Activated T-helper 1 cell treated with anti-CD3 and anti-CD28 coated beads, Interleukin-12 subunit alpha, Interleukin-12 subunit beta, Interleukin-2, Interleukin-4 antibody, amounts not matched to agents 30 ng/mL and 10 ng/mL and 1 ng/mL, durations not matched to agents 14 hours and 24 hours and 36 hours (primary cell): ENCODE measurements around the gene ADAM29. TPM values are rescaled to one million over a fixed set of nuclear protein-coding genes. Genes with fewer than 3 reads are reported as not detected.

Experiments
- DNase-seq: peaks from one replicate; pipeline ENCODE4 v3.0.0; 2021; ENCODE audit warnings: low spot score
- H3K27ac Mint-ChIP-seq: one replicate; pipeline ENCODE4 v1.8.0; 2021; ENCODE audit warnings: mild to moderate bottlenecking, mixed read lengths
- H3K27me3 Mint-ChIP-seq: one replicate; pipeline ENCODE4 v1.8.0; 2022; ENCODE audit warnings: mild to moderate bottlenecking, moderate library complexity, mixed read lengths; ENCODE audit not compliant: insufficient read depth
- H3K36me3 Mint-ChIP-seq: one replicate; pipeline ENCODE4 v1.8.0; 2021; ENCODE audit warnings: low read depth, mixed read lengths
- H3K4me1 Mint-ChIP-seq: one replicate; pipeline ENCODE4 v1.8.0; 2021; ENCODE audit warnings: low read depth, mixed read lengths
- H3K4me3 Mint-ChIP-seq: one replicate; pipeline ENCODE4 v1.8.0; 2021; ENCODE audit warnings: mild to moderate bottlenecking, moderate library complexity, mixed read lengths
- H3K9me3 Mint-ChIP-seq: one replicate; pipeline ENCODE4 v1.8.0; 2021; ENCODE audit warnings: mixed read lengths
- intact Hi-C: fragments of 100-400 bp; cut with micrococcal nuclease; formaldehyde crosslinking; loops from one replicate; pipeline ENCODE4 v1.15.1; 2024
- total RNA-seq: library from RNA; stranded (reverse); gene quantifications from 2 replicates; pipeline ENCODE4 v1.2.3, GENCODE V29; 2022

The ADAM29 gene
- total RNA-seq, 1 donor from 2014 or later = not detected

DNA sequence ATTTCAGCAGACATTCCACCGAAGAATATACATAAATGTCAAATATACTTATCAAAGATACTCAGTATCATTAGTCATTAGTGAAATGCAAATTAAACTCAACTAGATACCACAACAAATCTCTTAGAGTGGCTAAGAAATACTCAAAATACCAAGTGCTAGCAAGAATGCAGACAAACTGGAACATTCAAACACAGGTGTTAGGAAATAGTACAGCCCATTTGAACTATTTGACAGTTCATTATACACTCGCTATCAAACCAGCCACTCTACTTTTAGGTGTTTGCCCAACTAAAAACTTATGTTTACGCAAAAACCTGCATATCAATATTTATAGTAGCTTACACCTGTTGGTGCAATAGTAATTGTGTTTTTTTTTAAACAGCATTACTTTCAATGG is 8.8 kb downstream of the ADAM29 start:
- intact Hi-C loops = no loop called here

DNA sequence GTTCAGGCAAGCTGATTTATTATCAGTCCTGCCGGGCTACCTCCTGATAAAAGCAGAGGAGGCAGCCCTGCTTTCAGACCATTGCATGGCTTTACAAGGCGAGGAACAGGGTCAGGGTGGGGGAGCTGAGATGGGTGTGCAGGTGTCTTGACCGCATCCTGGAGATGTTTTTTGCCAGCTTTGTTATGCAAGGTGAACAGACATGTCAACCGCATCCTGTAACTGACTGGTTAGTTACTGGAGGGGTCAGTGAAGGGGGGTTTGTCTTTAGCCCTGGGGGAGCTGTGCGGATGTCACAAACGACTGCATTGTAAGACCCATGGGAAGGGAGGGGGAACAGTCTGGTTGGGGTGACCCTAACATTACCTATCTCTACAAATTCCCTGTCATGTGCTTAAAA is 10.0 kb downstream of the ADAM29 start:
- no peaks in the 10 kb centered on the region for H3K36me3 Mint-ChIP-seq
- no peak for DNase-seq
- no peaks in the 10 kb centered on the region for H3K9me3 Mint-ChIP-seq
- no peaks in the 10 kb centered on the region for H3K27me3 Mint-ChIP-seq
- H3K4me3 Mint-ChIP-seq = no peak overlapping the region
- no peak overlapping the region for H3K27ac Mint-ChIP-seq
- H3K4me1 Mint-ChIP-seq = no peaks in the 10 kb centered on the region
- intact Hi-C loops = no loop called here

More for the DNA sequence above, 8.8 kb downstream of the ADAM29 start:
- no peaks in the 10 kb centered on the region for H3K36me3 Mint-ChIP-seq
- H3K9me3 Mint-ChIP-seq = no peaks in the 10 kb centered on the region
- no peaks in the 10 kb centered on the region for H3K27me3 Mint-ChIP-seq
- no peak overlapping the region for H3K4me3 Mint-ChIP-seq
- H3K27ac Mint-ChIP-seq = no peak overlapping the region
- H3K4me1 Mint-ChIP-seq = no peaks in the 10 kb centered on the region
- no peak for DNase-seq

DNA sequence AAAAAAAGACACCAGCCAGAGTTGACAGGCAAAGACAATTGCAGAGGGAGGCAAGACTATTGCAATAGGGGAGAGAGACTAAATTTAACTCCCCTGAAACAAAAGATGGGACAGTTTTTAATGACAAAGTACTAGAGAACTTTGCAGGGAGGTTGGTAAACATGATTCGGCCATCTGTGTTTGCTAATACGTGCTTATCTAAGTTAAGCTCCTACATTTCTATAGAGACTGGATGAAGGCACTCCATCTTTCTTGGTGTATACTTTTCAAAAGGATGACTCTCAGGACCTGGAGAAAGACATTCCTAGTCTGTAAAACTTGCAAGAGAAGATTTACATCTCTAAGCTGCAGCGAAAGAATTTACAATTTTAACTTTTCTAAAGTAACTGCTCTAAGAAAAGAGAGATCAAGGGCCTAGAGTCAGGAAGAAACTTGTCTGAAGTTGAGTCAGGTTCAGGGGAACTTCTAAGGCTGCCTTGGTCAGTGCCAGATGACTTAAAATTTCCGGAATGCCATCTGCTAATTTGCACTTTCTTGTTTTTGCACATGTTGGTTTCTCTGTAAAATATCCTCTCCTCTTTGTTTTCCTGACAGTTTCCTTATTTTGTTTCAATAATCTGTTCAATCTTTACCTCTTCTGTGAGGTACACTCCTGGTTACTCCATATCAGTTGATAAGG is 10.6 kb downstream of the ADAM29 start:
- Mint-ChIP-seq H3K9me3 (no peaks in the 10 kb centered on the region), H3K36me3 (no peaks in the 10 kb centered on the region), H3K4me3 (no peak overlapping the region), H3K27ac (no peak overlapping the region), H3K4me1 (no peaks in the 10 kb centered on the region), H3K27me3 (no peaks in the 10 kb centered on the region)
- intact Hi-C loops = no loop called here
- DNase-seq = no peak

DNA sequence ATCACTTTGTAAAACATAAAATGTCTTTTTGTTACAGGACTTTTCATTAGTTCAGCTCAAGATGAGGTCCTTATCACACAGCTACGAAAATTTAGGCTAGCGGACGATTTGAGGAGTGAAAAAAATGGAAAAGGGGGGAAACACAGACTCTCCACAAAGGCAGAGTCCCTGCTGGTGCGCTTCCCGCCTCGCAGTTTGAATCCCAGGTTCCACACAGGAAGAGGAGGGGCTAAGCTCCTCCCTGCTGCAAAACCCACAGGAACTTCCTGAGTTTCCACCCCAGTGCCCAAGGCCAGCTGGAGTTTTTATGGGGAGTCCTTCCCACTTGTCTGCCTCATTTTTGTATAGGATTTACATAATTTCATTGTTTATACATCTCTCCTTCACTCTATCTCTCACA is 11.2 kb downstream of the ADAM29 start:
- no peaks in the 10 kb centered on the region for H3K36me3 Mint-ChIP-seq
- H3K4me1 Mint-ChIP-seq = no peaks in the 10 kb centered on the region
- no peaks in the 10 kb centered on the region for H3K27me3 Mint-ChIP-seq
- no peak overlapping the region for H3K27ac Mint-ChIP-seq
- no peak for DNase-seq
- H3K9me3 Mint-ChIP-seq = no peaks in the 10 kb centered on the region
- intact Hi-C loops = no loop called here
- H3K4me3 Mint-ChIP-seq = no peak overlapping the region

DNA sequence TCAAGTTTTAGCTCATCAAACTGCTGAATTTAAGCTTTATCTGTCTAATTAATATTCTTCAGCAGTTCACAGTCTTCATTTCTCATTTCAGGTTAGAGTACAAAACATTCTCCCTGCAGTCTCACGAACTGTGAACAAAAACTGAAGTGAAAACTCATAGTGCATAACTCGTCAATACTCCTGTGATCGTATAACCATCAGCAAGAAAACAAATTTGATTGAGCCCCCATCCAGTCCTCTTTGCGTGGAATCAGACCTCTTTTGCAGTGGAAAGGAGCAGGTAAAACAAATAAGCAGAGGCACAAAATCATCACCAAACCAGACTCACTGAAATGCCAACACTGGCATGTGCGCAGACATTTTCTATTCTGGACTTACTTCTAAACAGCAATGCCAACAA is 12.7 kb downstream of the ADAM29 start:
- no peaks in the 10 kb centered on the region for H3K9me3 Mint-ChIP-seq
- no peak overlapping the region for H3K27ac Mint-ChIP-seq
- H3K4me1 Mint-ChIP-seq = no peaks in the 10 kb centered on the region

DNA sequence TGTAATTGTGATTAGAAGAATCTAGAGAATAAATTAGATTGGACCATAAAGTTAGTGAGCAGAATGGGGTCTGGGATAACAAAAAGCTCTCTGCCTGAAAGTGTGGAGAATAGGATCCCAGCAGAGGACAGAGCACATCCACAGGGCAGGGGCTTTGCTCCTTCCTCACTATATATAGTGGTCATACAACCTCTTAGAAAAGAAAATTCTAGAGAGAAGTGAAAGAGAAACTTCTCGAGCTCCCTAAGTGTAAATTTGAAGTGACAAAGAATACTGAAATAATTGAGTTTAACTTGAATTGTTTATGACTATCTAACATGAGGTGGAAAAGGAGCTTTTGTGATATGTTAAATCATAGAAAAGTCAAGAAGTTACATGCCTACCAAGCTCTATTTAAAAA is 14.9 kb downstream of the ADAM29 start:
- Mint-ChIP-seq H3K36me3 (no peaks in the 10 kb centered on the region), H3K9me3 (no peaks in the 10 kb centered on the region), H3K4me1 (no peaks in the 10 kb centered on the region), H3K4me3 (no peak overlapping the region), H3K27ac (no peak overlapping the region), H3K27me3 (no peaks in the 10 kb centered on the region)
- no peak for DNase-seq
- intact Hi-C loops = no loop called here

More for the DNA sequence above, 12.7 kb downstream of the ADAM29 start:
- no peak for DNase-seq
- H3K4me3 Mint-ChIP-seq = no peak overlapping the region
- no peaks in the 10 kb centered on the region for H3K27me3 Mint-ChIP-seq
- intact Hi-C loops = no loop called here
- H3K36me3 Mint-ChIP-seq = no peaks in the 10 kb centered on the region

DNA sequence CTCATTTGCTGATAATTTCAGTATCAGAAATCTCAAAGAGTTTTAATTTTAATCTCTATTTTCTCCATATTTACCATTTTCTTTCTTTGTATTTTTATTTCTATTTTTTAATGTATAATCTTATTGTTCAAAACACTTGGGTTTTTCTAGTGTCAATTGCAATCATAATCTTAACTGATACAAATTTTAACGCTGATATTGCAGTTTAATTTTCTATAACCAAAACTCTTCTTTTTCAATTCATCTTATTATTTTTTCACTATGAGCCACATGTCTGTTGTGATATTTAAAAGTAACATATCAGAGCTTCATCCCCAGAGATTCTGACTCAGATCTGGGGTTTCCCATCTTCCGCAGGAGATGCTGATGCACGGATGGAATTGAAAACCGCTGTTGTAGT is 16.2 kb downstream of the ADAM29 start:
- no peak overlapping the region for H3K27ac Mint-ChIP-seq
- no peaks in the 10 kb centered on the region for H3K36me3 Mint-ChIP-seq
- H3K4me1 Mint-ChIP-seq = no peaks in the 10 kb centered on the region
- no peak for DNase-seq
- no peaks in the 10 kb centered on the region for H3K9me3 Mint-ChIP-seq
- no peak overlapping the region for H3K4me3 Mint-ChIP-seq
- intact Hi-C loops = no loop called here
- no peaks in the 10 kb centered on the region for H3K27me3 Mint-ChIP-seq

DNA sequence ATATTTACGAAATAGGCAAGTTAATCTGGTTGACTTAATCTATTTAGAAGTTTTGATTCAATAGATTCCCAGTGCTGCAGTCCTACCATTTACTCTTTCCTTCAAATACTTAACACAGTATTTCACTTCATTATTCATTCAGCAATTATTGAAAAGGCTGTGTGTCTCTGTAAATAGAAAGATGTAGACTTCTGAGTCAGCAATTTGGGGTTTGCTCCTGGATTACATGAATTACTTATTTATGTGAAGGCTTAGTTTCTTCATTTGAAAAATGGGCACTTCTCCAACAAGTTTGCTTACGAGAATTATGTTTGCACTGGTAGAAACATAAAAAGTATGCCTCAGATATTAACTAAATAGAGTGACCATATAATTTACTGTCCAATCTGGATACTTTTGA is 17.4 kb downstream of the ADAM29 start:
- no peaks in the 10 kb centered on the region for H3K36me3 Mint-ChIP-seq
- no peak overlapping the region for H3K27ac Mint-ChIP-seq
- intact Hi-C loops = no loop called here
- H3K9me3 Mint-ChIP-seq = no peaks in the 10 kb centered on the region
- DNase-seq = no peak
- H3K4me3 Mint-ChIP-seq = no peak overlapping the region
- H3K27me3 Mint-ChIP-seq = no peaks in the 10 kb centered on the region
- no peaks in the 10 kb centered on the region for H3K4me1 Mint-ChIP-seq

DNA sequence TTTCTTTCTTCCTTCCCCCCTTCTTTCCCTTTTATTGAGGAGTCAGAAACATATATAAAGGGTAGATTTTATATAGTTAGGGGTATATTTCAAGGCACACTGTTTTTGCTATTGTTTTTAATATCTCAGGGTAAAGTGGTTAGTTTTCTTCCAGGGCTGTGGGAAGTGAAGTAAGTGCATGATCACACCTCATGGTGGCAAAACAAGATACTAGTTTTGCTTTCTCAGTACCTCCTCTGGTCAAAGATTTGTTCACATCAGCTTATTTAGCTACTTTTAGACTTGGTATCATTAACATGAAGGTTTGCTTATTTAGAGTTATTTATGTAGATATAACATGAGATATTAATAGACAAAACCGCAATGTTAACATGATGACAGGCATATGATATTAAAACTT is 21.8 kb downstream of the ADAM29 start:
- Mint-ChIP-seq H3K27ac (no peak overlapping the region), H3K27me3 (no peaks in the 10 kb centered on the region), H3K9me3 (no peaks in the 10 kb centered on the region), H3K4me1 (no peaks in the 10 kb centered on the region), H3K4me3 (no peak overlapping the region), H3K36me3 (no peaks in the 10 kb centered on the region)
- DNase-seq = no peak
- intact Hi-C loops = no loop called here

DNA sequence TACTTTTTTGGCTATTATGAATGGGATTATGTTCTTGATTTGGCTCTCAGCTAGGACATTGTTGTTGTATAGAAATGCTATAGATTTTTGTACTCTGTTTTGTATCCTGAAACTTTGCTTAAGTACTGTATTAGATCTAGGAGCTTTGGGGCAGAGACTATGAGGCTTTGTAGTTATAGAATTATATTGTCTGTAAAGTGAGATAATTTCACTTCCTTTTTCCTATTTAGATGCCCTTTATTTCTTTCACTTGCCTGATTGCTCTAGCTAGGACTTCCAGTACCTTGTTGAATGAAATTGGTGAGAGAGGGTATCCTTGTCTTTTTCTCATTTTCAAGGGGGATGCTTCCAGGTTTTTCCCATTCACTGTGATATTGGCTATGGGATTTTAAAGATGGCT is 28.1 kb downstream of the ADAM29 start:
- intact Hi-C loops = no loop called here
- Mint-ChIP-seq H3K36me3 (no peaks in the 10 kb centered on the region), H3K9me3 (no peaks in the 10 kb centered on the region), H3K4me1 (no peaks in the 10 kb centered on the region), H3K4me3 (no peak overlapping the region), H3K27ac (no peak overlapping the region), H3K27me3 (no peaks in the 10 kb centered on the region)
- no peak for DNase-seq

DNA sequence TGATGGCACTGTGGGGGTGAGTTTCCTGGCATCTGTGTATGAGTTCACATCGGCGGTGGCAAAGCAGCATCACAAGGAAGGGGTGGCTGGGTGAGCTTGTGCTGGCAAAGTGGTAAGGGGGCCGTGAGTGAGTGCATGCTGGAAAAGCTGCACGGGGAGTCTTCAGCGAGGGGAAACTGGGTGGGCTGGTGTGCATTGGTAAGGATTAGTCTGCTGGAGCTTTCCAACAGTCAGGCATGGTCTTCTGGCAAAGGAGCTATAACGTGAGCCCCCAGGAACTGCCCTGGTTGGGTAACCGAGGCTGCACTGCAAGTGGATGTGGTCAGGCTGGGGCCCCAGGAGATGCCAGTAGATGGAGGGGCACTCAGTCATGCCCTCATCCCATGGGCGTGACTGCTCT is 30.7 kb downstream of the ADAM29 start:
- Mint-ChIP-seq H3K9me3 (no peaks in the 10 kb centered on the region), H3K36me3 (no peaks in the 10 kb centered on the region), H3K4me3 (no peak overlapping the region), H3K27ac (no peak overlapping the region), H3K4me1 (no peaks in the 10 kb centered on the region), H3K27me3 (no peaks in the 10 kb centered on the region)
- intact Hi-C loops = no loop called here
- no peak for DNase-seq

DNA sequence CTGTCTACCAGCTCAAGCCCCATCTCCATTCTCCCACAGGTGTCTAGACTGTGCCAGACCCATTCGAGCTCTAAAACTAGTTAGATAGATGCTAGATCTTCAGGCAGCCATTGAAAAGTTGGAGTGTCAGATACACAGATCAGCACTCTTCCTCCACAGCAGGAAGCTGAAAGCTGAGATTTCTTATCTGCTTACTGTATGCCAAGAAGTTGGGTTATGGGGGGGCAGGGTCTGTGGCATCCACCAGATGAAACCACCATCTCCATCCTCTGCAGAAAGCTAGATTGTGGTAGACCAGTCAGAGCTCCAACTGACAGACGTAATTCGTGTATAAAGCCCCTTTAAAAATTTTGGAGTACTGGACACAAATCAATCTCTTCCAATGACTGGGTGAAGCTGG is 54.8 kb downstream of the ADAM29 start:
- Mint-ChIP-seq H3K27ac (no peak overlapping the region), H3K9me3 (peaks cover 16% of the 10 kb centered on the region), H3K27me3 (no peaks in the 10 kb centered on the region), H3K4me1 (no peaks in the 10 kb centered on the region), H3K36me3 (no peaks in the 10 kb centered on the region), H3K4me3 (no peak overlapping the region)
- intact Hi-C loops = no loop called here
- no peak for DNase-seq

DNA sequence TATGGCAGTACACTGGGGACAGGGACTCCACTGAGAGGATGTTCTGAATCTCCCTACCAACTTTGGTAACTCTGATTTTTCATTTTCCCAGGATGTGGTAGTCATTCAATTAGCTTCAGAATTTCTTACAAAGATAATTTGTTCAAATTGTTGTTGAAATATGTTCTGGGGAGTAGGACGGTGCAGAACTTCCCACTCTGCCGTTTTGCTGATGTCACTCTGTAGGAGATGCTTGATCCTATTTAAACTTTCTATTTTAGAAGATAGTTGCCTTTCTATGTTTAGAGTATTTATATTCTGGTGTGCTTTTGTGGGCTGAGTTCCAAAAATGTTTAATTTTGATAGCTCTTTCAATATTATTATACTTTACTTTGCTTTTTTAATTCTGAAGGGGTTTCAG is 55.2 kb downstream of the ADAM29 start:
- intact Hi-C loops = no loop called here
- Mint-ChIP-seq H3K27me3 (no peaks in the 10 kb centered on the region), H3K4me3 (no peak overlapping the region), H3K27ac (no peak overlapping the region), H3K4me1 (no peaks in the 10 kb centered on the region), H3K36me3 (no peaks in the 10 kb centered on the region), H3K9me3 (peaks cover 16% of the 10 kb centered on the region)
- DNase-seq = no peak

DNA sequence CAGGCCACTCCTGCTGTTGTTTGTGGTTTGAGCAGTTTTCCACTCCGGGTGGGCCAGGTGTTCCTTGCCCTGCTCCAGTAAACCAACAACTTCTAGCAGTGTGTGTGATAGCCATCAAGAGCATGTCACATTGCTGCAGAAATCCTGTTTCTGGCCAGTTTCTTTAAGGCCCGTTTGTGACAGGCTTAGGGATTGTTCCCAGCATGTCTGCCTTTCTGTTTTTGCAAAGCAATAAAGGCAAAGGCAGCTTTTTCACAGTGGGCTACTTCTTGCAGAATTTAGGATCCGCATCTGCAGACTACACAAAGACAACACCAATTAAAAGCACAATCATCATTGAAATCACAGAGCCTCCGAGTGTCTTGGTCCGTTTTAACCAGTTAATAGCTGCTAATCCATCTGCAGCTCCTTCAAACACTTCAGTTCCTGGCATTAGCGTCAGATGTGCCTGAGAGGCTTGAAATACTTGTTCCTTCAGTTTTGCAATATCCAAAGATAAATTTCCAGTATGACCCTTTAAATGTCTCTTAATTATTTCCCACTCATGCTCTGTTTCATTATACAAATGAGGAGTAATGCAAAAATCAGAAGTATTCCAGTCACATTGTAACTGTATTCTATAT is 65.1 kb downstream of the ADAM29 start:
- H3K4me3 Mint-ChIP-seq = no peak overlapping the region
- H3K36me3 Mint-ChIP-seq = no peaks in the 10 kb centered on the region
- H3K9me3 Mint-ChIP-seq = peaks cover 25% of the 10 kb centered on the region
- intact Hi-C loops = no loop called here
- no peak for DNase-seq
- no peak overlapping the region for H3K27ac Mint-ChIP-seq
- H3K4me1 Mint-ChIP-seq = no peaks in the 10 kb centered on the region
- H3K27me3 Mint-ChIP-seq = no peaks in the 10 kb centered on the region
